ENCODE results near the gene CHST13. TPM values are rescaled to one million over a fixed set of nuclear protein-coding genes. Genes with fewer than 3 reads are reported as not detected.

CHST13 gene
- total RNA-seq, 1 experiment from 2014 or later: 0.91 TPM

DNA sequence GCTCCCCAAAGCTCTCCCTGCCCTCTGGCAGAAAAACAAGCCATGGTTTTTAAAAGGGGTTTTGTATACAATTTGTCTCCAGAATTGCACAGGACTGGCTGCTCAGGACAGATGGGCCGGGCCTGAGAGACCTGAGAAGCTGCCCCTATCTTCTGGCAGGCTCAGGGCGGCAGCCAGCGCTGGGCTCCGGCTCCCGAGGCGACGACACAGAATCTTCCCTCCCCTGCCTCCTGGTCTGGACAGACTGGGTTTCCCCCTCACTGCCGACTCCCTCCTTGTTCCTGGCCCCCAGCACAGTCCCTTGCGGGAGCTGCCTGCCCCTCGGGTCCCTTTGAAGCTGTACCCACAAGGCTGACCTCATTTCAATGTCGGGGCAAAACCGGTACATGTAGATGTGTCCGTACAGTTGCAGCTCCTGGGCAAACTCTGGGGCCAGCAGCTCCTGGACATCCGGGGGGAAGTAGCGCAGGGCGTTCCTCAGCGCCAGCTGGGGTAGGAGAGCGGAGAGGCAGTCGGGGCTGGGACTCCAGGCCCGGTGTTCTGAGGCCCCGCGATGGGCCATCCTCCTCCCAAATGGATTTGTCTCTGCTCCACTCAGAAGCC, 13.5 kb upstream of the CHST13 start (continued):
- TF ChIP-seq, protein P1, sequence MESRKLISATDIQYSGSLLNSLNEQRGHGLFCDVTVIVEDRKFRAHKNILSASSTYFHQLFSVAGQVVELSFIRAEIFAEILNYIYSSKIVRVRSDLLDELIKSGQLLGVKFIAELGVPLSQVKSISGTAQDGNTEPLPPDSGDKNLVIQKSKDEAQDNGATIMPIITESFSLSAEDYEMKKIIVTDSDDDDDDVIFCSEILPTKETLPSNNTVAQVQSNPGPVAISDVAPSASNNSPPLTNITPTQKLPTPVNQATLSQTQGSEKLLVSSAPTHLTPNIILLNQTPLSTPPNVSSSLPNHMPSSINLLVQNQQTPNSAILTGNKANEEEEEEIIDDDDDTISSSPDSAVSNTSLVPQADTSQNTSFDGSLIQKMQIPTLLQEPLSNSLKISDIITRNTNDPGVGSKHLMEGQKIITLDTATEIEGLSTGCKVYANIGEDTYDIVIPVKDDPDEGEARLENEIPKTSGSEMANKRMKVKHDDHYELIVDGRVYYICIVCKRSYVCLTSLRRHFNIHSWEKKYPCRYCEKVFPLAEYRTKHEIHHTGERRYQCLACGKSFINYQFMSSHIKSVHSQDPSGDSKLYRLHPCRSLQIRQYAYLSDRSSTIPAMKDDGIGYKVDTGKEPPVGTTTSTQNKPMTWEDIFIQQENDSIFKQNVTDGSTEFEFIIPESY (IDR thresholded peaks at IDR 0.05; ENCODE audit: extremely low read depth, insufficient replicate concordance, low read length): no peak
- TF ChIP-seq POLR2AphosphoS5 (IDR thresholded peaks at IDR 0.05; ENCODE audit: low read depth, low read length): no peak
- TF ChIP-seq EGR1 (IDR thresholded peaks at IDR 0.05; ENCODE audit: low read depth): no peak
- no peak for TF ChIP-seq EZH2phosphoT487 (IDR thresholded peaks at IDR 0.05; ENCODE audit: borderline replicate concordance)
- TF ChIP-seq RAD21 (IDR thresholded peaks at IDR 0.05; ENCODE audit: low read depth): no peak
- no peak for TF ChIP-seq SP1 (IDR thresholded peaks at IDR 0.05; ENCODE audit: low read depth)
- TF ChIP-seq JUND (IDR thresholded peaks at IDR 0.05): no peak
- no peak for TF ChIP-seq ZFX (IDR thresholded peaks at IDR 0.05)
- no peak for TF ChIP-seq SIN3A (IDR thresholded peaks at IDR 0.05; ENCODE audit: low read depth)

GRCh38 chr3:126511291-126511690, 12.7 kb upstream of the CHST13 start:
- RAD21 ChIA-PET (ENCODE audit: low non-redundant PET in 1 of 2, low total read pairs in 2 of 2, uncharacterized antibody in 2 of 2, unreplicated experiment in 2 of 2): no interaction called here
- no peak overlapping the region for H3K9ac ChIP-seq (ENCODE audit: low read length)
- no peaks in the 10 kb centered on the region for H4K20me1 ChIP-seq (ENCODE audit: insufficient read depth)
- H3K79me2 ChIP-seq (ENCODE audit: insufficient read depth, low read length): no peaks in the 10 kb centered on the region
- H3K4me2 ChIP-seq (ENCODE audit: low read length): no peak overlapping the region
- TF ChIP-seq JUND (IDR thresholded peaks at IDR 0.05): no peak
- no peak for TF ChIP-seq ZNF274 (IDR thresholded peaks at IDR 0.05; ENCODE audit: low read depth, low read length)
- TF ChIP-seq, protein P2, sequence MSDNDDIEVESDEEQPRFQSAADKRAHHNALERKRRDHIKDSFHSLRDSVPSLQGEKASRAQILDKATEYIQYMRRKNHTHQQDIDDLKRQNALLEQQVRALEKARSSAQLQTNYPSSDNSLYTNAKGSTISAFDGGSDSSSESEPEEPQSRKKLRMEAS (IDR thresholded peaks at IDR 0.05): no peak
- no peak for TF ChIP-seq ZFX (IDR thresholded peaks at IDR 0.05)
- TF ChIP-seq SRF (IDR thresholded peaks at IDR 0.05; ENCODE audit: low read depth): no peak
- no peak for TF ChIP-seq CEBPB (IDR thresholded peaks at IDR 0.05; ENCODE audit: low read depth)
- no peak for TF ChIP-seq YY1 (IDR thresholded peaks at IDR 0.05; ENCODE audit: extremely low read depth, insufficient replicate concordance, low read depth, low read length)
- no peak for TF ChIP-seq RAD21 (IDR thresholded peaks at IDR 0.05; ENCODE audit: low read depth)
- TF ChIP-seq, protein P3, sequence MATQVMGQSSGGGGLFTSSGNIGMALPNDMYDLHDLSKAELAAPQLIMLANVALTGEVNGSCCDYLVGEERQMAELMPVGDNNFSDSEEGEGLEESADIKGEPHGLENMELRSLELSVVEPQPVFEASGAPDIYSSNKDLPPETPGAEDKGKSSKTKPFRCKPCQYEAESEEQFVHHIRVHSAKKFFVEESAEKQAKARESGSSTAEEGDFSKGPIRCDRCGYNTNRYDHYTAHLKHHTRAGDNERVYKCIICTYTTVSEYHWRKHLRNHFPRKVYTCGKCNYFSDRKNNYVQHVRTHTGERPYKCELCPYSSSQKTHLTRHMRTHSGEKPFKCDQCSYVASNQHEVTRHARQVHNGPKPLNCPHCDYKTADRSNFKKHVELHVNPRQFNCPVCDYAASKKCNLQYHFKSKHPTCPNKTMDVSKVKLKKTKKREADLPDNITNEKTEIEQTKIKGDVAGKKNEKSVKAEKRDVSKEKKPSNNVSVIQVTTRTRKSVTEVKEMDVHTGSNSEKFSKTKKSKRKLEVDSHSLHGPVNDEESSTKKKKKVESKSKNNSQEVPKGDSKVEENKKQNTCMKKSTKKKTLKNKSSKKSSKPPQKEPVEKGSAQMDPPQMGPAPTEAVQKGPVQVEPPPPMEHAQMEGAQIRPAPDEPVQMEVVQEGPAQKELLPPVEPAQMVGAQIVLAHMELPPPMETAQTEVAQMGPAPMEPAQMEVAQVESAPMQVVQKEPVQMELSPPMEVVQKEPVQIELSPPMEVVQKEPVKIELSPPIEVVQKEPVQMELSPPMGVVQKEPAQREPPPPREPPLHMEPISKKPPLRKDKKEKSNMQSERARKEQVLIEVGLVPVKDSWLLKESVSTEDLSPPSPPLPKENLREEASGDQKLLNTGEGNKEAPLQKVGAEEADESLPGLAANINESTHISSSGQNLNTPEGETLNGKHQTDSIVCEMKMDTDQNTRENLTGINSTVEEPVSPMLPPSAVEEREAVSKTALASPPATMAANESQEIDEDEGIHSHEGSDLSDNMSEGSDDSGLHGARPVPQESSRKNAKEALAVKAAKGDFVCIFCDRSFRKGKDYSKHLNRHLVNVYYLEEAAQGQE (IDR thresholded peaks at IDR 0.05; ENCODE audit: low read depth): no peak
- no peak for TF ChIP-seq POLR2A (IDR thresholded peaks at IDR 0.05; ENCODE audit: borderline replicate concordance, extremely low read depth, insufficient read depth, insufficient read length)
- no peak for TF ChIP-seq ATF3 (IDR thresholded peaks at IDR 0.05)
- TF ChIP-seq EZH2phosphoT487 (IDR thresholded peaks at IDR 0.05; ENCODE audit: borderline replicate concordance): no peak
- TF ChIP-seq SIN3A (IDR thresholded peaks at IDR 0.05; ENCODE audit: low read depth): no peak
- no peak for TF ChIP-seq CBX3 (IDR thresholded peaks at IDR 0.05; ENCODE audit: low read depth)
- no peak for TF ChIP-seq EGR1 (IDR thresholded peaks at IDR 0.05; ENCODE audit: low read depth)
- no peak for TF ChIP-seq ELF1 (IDR thresholded peaks at IDR 0.05; ENCODE audit: borderline replicate concordance, low read depth)
- intact Hi-C loops (cut with micrococcal nuclease): no loop called here
- no peak overlapping the region for H3K4me3 ChIP-seq (replicated peaks in 1 of 2; ENCODE audit: low read depth in 1 of 2, low read length in 2 of 2)
- BruUV-seq (replicated peaks): no TSS peak
- CTCF ChIA-PET: no interaction called here
- no peak for ATAC-seq
- H3K36me3 ChIP-seq (ENCODE audit: control insufficient read depth in 1 of 2, insufficient read depth in 2 of 2, low read length in 2 of 2): no peaks in the 10 kb centered on the region
- no peak overlapping the region for H3K27ac ChIP-seq (ENCODE audit: low read depth, low read length)
- H3K9me2 ChIP-seq (ENCODE audit: insufficient read depth): no peaks in the 10 kb centered on the region
- DNase-seq (ENCODE audit: low read depth, low spot score): no peak
- H3K27me3 ChIP-seq (ENCODE audit: insufficient read depth, low read length): no peaks in the 10 kb centered on the region
- no peaks in the 10 kb centered on the region for H3K9me3 ChIP-seq (ENCODE audit: control insufficient read depth in 1 of 2, insufficient read depth in 1 of 2, low read depth in 1 of 2, low read length in 2 of 2)
- POLR2A ChIA-PET: no interaction called here
- peaks cover 0 to 11% of the 10 kb centered on the region in 2 experiments; a peak in 2 of 4 replicates for H3K4me1 ChIP-seq (ENCODE audit: control insufficient read depth in 1 of 2, insufficient read depth in 2 of 2, low read length in 2 of 2)
- H2AFZ ChIP-seq (ENCODE audit: low read depth, low read length, poor library complexity, severe bottlenecking): no peak overlapping the region

Measured in HCT116 (cell line).